ENCODE measurements around the gene KRTAP5-3.
"Not testable (repeated sequence)": the region's sequence is repeated elsewhere in the genome, so short reads cannot be mapped to it uniquely, and the experiment has no call there.

Gene KRTAP5-3, protein sequence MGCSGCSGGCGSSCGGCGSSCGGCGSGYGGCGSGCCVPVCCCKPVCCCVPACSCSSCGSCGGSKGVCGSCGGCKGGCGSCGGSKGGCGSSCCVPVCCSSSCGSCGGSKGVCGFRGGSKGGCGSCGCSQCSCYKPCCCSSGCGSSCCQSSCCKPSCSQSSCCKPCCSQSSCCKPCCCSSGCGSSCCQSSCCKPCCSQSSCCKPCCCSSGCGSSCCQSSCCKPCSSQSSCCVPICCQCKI

DNA sequence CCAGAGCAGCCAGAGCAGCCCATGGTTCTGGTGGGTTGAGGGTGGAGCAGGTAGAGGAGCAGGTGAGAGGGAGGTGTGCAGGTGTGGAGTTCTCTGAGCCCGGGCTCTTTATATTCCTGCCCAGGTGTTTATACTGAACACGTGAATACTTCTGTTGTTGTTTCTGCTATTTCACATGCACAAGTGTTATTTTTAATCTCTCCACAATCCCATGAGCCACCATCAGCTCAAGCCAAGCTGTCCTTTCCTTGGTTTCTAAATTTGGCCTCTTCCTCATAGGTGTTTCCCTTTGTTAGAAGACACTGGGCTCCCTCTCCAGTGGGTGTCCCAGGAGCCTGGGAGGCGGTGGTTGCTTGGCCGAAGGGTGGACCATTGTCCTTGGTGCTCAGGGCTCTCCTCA, at the start of gene KRTAP5-3:
TSS of gene KRTAP5-3 (minus strand) at position 101 of the 400 bp plus-strand sequence. CDS start at position 23, 78 bp downstream.
- in situ Hi-C loops (cut with MboI; ENCODE audit: low pct_unique_long_range_greater_than_20kb, low sequenced_read_pairs) = no loop called here
- DNase-seq = no peak

DNA sequence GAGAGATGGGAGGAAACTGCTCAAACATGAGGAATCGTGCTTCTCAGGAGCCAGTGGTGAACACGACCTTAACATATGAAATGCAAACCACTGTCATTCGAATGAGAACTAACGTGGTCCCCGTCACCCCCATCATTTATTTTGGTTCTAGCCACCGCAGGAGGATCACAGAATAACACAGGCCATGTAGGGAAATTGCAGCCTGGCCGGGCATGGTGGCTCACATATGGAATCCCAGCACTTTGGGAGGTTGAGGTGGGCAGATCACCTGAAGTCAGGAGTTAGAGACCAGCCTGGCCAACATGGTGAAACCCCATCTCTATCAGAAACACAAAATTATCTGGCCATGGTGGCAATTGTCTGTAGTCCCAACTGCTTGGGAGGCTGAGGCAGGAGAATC, 48.4 kb upstream of the KRTAP5-3 start:
- DNase-seq = no peak
- in situ Hi-C loops (cut with MboI; ENCODE audit: low pct_unique_long_range_greater_than_20kb, low sequenced_read_pairs) = no loop called here

DNA sequence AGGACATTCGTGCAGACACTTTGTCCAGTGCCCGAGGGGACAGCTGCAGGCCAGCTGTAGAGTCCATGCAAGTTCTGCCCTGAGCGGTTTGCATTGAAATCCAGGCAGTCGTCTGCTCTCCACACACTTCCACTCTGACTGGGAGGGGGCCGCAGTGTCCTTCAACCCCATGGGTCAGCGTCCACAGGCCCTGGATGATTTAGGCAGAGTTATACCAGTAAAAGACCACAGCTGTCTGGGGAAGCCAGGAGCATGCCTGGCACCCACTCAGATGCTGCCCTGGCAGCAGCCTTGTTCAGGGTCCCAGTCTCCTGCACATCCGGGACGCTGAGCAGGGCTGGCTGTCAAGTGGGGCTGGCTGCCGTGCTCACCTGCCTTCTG, 47.8 kb upstream of the KRTAP5-3 start:
- in situ Hi-C loops (cut with MboI; ENCODE audit: low pct_unique_long_range_greater_than_20kb, low sequenced_read_pairs) = no loop called here
- no peak for DNase-seq

DNA sequence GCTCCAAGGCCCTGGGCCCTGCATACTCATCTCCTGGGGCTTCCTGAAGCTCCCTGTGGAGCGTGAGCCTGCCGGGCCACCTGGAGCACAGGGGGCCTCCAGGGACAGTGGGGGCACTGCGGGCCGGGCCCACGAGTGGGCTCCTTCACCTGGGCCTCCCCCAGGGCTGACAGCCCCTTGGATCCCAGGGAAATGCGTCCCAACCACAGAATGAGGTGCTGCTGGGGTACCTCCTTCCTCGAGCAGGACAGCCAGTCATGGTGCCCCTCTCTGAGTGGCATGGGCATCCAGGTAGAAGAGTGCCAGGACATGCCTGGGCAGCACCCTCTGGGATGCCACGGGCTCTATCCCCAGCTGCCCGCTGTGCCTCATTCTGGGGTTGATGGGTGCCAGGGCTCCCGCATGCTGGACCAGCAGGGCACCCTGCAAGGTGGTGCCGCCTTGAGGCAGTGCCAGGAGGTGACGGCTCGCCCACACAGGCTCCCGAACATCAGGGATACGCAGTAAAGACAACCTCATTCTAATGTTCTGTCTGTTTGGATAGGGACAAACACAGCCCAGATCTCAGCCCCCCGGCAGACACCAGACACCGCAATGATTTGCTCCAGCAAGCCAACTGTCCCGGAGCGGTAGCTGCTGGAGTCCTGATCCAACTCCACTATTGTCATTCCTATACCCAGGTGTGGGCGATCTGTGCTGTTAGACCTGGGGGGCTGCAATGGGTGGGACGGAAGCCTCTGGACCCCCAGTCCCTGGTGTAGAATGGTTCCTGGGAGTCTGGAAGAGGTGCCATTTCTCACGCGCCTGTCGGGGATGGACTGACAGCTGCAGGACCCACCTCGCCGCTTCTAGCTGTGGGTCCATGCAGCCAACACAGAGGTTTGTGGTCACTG, 47.2 kb upstream of the KRTAP5-3 start:
- in situ Hi-C loops (cut with MboI; ENCODE audit: low pct_unique_long_range_greater_than_20kb, low sequenced_read_pairs) = no loop called here
- no peak for DNase-seq

DNA sequence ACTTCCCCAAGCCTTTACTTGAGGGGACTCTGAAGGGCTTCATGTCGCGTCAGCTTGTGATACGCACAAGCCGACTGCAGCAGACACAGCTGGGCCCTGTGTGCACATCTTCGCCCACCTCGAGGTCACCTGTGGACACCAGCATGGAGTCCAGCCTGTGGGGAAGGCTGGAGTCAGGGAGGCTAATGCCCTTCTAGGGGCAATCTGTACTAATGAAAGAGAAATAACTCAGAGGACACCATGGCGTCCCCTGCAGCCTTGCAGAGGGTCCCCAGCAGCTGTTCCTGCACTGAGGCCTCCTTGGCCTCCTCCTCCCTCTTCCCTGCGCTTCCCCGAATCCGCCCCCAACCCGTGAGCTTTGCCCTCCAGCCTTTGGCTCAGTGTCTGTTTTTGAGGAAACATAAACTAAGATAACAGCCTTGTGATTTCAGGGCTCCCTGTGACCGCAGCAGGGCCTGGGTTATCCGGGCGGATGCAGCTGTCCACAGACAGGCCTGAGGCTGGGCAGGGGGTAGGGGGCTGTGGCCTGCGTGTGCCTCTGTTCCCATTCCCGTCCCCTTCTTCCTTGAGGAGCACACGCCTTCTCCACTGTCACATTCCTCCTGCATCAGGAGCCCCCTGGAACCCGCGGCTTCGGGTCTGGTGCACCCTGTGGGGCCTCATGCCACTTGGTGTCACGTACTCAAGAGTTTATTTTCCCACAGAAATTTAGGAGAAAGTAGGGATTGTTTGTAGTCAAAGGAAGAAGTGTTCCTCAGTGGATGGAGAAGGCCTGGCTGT, 46.3 kb upstream of the KRTAP5-3 start:
- DNase-seq = no peak
- in situ Hi-C loops (cut with MboI; ENCODE audit: low pct_unique_long_range_greater_than_20kb, low sequenced_read_pairs) = no loop called here

DNA sequence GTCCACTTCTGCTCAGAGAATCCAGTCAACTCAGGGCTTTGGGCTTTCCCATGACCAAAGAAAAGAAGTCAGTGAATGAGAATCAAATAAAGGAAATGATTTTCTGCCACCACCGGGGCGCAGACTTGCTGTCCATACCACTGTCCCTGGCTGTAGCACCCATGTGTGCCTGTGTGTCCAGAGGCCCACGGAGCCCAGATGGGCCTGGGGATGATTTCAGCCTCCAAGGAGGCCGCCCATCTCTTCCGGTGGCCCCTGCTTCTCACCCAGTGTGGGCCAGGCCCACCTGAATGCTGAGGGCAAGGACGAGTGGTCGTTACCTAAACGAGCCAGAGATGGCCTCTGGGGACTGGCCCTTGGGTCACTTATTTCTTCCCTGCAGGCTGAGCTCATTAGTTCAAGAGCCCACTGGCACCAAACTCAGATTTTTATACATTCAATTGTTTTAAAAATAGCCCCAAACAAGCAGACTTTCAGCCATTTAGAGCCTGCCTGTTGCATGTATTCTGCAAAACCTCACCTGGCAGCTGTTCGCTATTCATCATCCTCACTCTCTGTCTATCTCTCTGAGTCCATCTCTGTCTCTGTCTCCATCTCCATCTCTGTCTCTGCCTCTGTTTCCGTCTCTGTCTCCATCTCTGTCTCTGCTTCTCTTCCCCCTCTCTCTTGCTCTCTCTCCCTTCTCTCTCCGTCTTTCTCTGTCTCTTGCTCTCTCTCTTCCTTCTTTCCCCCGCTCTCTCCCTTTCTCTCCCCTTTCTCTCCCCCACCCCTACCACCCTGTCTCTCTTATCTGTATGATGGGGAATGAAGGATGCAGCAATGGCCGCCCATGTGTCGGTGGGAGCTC, 45.5 kb upstream of the KRTAP5-3 start:
- in situ Hi-C loops (cut with MboI; ENCODE audit: low pct_unique_long_range_greater_than_20kb, low sequenced_read_pairs) = no loop called here
- no peak for DNase-seq

DNA sequence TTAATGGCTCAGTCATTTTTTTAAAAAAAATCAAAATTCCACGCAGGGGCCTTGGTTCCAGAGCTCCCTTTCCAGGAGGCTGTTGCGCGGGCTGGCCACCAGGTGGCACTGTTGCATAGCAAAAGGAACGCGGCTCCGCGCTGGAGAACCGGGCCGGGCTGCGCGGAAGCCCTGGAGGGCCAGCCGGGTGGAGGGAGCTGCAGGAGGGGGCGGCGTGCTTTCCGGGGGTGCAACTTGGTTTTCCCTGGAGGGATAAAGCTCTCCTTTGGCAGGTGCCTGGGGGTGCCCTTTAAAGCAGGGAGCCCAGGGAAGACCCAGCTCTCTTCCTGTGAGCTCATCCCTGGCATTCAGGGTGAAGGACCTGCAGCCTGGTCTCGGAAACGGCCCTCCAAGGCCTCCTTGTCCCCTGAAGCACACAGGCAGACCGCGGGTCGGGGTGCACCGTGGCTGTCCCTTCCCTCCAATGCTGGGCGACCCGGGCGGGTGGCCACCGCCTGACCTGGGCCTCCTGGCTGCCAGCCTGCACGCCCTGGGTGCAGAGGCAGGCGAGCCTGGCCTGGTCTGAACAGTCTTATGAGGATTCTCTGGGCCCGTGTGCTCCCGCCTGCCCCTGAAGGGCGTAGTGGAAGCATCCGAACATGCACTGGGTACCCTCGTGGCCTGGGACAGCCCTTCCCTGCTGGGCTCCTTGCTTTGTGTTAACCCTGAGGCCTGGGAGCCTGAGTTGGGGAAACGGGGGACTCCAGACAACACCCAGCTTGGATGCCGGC, 44.7 kb upstream of the KRTAP5-3 start:
- DNase-seq = peak; percentile 60
- in situ Hi-C loops (cut with MboI; ENCODE audit: low pct_unique_long_range_greater_than_20kb, low sequenced_read_pairs) = no loop called here

DNA sequence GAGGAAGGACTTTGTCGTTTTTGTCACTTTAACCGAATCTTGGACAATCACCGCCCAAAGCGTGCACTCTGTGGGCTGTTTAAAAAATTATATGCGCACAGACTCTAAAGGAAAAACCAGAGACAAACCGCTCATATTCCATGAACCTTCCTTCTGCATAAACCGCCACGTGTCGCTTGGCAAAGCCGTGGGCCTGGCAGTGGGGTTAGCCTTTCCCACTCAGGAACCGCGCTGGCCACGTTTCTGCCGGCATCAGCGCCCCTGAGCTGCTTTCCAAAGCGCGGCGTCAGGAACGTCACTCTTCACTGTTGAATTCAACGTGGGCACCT, 44.1 kb upstream of the KRTAP5-3 start:
- DNase-seq = no peak
- in situ Hi-C loops (cut with MboI; ENCODE audit: low pct_unique_long_range_greater_than_20kb, low sequenced_read_pairs) = no loop called here

DNA sequence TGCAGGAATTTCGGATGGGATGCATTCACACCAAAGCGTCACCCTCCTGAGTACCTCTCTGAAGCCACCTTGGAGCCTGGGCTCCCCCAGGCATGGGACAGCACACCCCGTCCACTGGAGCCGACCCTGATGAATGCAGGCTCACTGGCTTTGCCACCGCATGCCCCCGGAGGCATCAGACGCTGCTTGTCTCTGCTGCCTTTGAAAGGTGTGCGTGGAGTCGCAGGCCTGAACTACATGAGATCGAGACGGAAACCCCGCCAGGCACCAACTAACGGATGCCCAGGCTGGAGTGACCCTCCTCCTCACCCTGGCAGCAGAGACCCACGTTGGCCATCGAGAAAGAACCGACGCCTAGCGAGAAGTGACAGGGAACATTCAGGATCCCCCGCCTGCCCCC, 43.8 kb upstream of the KRTAP5-3 start:
- in situ Hi-C loops (cut with MboI; ENCODE audit: low pct_unique_long_range_greater_than_20kb, low sequenced_read_pairs) = no loop called here
- DNase-seq = no peak

DNA sequence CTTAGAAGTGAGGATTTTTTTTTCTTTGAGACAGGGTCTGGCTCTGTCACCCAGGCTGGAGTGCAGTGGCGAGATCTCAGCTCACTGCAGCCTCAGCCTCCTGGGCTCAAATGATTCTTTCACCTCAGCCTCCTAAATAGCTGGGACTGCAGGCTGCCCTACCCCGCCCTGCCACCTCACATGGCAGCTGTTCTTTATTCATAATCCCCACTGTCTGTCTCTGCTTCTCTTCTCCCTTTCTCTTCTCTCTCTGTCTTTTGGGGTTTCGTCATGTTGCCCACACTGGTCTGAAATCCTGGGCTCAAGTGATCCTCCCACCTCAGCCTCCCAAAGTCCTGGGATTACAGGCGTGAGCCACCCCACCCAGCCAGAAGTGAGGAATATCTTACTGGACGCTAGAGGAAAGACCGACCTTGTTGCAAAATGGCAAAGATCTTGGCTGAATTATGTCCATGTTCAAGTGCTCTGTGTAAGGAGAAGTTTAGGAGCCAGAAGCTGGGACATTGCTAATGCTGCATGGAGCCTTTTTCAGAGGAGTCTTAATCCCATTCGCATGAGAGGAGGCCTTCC, 43.2 kb upstream of the KRTAP5-3 start:
- in situ Hi-C loops (cut with MboI; ENCODE audit: low pct_unique_long_range_greater_than_20kb, low sequenced_read_pairs) = no loop called here
- DNase-seq = no peak

DNA sequence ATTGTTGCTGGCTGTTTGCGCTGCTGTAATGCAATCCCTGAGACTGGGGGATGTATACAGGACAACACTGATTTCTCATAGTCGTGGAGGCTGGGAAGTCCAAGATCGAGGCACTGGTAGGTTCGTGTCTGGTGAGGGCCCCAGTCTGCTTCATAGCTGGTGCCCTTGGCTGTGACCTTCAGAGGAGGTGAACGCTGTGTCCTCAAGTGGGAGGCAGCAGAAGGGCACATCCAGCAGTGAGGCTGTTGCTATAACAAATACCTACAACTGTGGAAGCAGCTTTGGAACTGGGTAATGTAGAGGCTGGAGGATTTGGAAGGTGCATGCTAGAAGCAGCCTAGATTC, 42.6 kb upstream of the KRTAP5-3 start:
- in situ Hi-C loops (cut with MboI; ENCODE audit: low pct_unique_long_range_greater_than_20kb, low sequenced_read_pairs) = no loop called here

DNA sequence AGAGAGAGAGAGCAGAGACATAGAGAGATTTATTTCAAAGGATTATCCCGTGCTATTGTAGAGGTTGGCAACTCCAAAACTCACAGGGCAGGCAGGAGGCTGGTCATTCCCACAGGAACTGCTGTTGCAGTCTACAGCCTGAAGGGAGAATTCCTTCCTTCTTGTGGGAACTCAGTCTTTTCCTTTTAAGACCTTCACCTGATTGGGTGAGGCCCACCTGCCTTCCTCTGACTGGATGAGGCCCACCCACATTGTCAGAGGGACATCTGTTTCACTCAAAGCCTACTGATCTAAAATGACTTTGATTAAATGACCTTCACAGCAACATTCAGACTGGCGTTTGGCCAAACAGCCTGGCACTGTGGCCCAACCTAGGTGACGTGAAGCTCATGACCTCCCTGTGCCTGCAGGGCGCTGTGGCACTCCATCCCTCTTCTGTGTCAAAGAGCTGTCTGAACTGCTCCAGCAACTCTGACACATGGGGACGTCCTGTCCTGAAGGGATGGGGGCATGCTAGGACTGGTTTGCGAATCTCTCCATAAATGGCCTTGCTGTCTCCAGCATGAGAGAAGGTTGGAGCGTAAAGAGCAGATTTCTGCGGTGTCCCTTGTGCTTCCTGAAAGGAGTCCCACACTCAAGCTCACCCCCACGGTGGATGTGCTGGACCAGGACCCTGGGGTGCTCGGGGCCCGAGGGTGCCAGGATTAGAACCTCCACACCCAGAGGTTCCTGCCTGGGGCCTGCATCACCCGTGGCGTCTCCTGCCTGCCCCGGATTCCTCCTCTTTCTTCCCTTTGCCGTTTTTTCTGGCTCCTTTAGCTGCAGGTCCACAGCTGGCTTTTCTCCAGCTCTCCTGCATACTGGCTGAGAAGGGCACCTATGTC, 42.0 kb upstream of the KRTAP5-3 start:
- DNase-seq = no peak
- in situ Hi-C loops (cut with MboI; ENCODE audit: low pct_unique_long_range_greater_than_20kb, low sequenced_read_pairs) = no loop called here

More for the DNA sequence above, 42.6 kb upstream of the KRTAP5-3 start:
- DNase-seq = no peak

DNA sequence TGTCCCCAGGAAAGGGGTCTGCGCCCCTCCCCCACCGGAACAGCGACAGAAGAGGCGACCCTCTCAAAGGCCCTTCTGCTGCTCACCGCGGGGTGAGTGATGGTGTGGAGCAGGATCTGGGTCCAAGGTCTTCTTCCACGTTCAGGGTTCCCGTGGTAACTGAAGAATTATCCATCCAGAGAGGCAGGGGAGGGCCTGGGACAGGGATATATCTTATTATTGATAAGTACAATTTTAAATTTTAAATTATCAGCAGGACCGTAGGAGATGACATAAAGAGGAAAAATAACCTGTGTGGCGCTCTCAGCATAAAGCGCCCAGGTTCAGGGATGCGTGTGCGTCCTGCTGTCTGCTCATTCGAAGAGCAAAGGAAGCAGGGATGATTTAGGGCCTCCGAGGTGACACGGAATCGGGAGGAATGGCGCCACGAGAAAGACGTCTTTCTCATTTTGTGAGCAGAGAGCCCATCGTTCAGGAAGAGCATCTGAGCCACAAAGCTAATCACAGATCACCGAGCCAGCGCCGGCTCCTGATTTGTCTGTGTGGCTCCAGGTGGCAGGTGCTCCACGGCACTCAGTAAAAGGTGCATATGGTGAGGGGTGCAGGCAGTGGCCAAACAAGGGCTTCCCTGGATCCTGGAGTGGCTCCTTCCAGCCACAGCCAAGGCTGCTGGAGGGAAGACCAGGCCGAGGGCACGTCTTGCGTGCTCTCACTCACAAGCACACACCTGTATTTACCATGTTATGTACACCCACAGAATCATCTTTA, 40.6 kb upstream of the KRTAP5-3 start:
- DNase-seq = no peak

DNA sequence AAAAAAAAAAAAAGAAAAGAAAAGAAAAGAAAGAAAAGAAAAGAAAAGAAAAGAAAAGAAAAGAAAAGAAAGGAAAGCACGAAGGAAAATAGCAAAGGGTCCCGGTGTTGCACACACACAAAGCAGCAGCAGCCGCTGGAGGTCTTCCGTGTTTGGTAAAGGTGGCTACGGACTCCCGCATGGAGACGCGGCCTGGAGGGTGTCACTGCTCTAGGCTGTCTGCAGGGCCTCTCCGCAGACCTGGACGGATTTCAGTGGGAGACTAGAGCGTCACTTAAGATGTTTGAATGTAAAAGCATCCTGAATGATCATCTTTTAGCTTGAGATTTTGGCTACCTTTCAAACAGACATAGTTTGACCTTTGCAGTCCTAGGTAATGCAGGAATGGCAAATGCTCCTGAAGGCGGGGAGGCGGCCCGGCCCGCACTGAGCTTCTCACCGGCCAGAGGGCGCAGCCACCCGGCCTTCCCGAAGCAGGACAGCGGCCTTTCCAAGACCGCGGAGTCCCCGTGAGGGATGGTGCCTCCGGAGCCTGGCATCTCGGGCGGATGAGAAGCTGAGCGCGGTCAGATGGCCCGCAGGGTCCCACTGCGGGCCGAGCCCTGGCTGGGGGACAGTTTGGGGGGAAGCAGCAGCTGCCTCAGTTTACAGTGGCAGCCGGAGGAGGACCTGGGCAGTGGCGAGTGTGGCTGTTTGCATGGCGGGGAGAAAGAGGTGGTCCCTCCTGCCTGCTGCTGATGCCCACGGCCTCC, 39.8 kb upstream of the KRTAP5-3 start:
- in situ Hi-C loops (cut with MboI; ENCODE audit: low pct_unique_long_range_greater_than_20kb, low sequenced_read_pairs) = no loop called here
- no peak for DNase-seq

More for the DNA sequence above, 40.6 kb upstream of the KRTAP5-3 start:
- in situ Hi-C loops (cut with MboI; ENCODE audit: low pct_unique_long_range_greater_than_20kb, low sequenced_read_pairs) = no loop called here

DNA sequence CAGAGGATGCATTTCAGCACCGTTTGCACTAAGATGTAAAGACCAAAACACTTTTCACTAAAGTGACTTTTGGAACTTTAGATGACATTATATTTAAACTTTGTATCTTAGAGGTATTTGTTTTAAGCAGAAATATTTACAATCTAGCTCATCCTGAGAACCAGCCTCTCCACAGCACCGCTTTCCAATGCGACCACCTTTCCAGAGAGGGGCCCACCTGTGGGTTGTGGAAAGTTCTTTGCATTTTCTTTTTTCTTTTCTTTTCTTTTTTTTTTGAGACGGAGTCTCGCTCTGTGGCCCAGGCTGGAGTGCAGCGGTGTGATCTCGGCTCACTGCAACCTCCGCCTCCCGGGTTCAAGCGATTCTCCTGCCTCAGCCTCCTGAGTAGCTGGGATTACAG, 38.3 kb upstream of the KRTAP5-3 start:
- in situ Hi-C loops (cut with MboI; ENCODE audit: low pct_unique_long_range_greater_than_20kb, low sequenced_read_pairs); DNase-seq: not testable (repeated sequence)

DNA sequence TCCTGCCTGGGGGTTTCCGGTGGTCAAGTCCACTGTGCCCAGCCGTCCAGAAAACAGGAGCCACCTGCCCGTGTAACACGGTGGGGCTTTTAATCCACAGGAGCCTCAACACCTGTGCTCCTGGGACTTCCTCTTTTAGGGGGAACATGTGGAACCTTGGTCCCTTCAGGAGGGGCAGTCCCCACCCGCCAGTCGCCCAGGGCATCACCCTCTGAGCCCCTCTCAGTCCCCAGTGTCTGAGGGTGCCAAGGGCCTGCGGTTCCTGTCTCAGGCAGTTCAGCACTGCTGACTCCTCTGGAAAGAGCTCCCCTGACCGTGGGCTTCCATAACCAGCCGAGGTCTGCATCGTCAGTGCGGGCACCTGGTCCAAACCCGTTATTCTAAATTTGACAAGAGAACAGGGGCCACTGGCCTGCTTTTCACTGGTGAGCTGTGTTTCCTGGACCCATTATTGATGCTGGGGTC, 37.1 kb upstream of the KRTAP5-3 start:
- in situ Hi-C loops (cut with MboI; ENCODE audit: low pct_unique_long_range_greater_than_20kb, low sequenced_read_pairs) = no loop called here
- no peak for DNase-seq
